ENCODE results near the gene CSTF2T.

- no peak for TF ChIP-seq CTCF (IDR thresholded peaks at IDR 0.05)
- TF ChIP-seq POLR2A (IDR thresholded peaks at IDR 0.05), result no peak
- TF ChIP-seq EP300 (IDR thresholded peaks at IDR 0.05), result no peak
- TF ChIP-seq POLR2AphosphoS5 (IDR thresholded peaks at IDR 0.05), result no peak
Observed at GRCh38 chr10:51707821-51708424, 8.5 kb upstream of the CSTF2T start.

Measured in sigmoid colon (tissue), 4 donors.